SJCRH30 (cell line): ENCODE measurements around the gene TRERF1. TPM values are rescaled to one million over a fixed set of nuclear protein-coding genes. Genes with fewer than 3 reads are reported as not detected.

Source experiments
- DNase-seq, 2 experiments: peaks; one replicate each; pipeline ENCODE4 v3.0.0-alpha.2; 2015 to 2020
- H3K27ac ChIP-seq: fragments of 250-450 bp; sonication (Bioruptor Pico); 2 replicates; pipeline ENCODE4 v1.5.1; 2020; ENCODE audit warnings: mild to moderate bottlenecking, moderate library complexity
- H3K27me3 ChIP-seq: fragments of 250-450 bp; sonication (Bioruptor Pico); 2 replicates; pipeline ENCODE4 v1.5.1; 2020; ENCODE audit warnings: mild to moderate bottlenecking, moderate library complexity
- H3K36me3 ChIP-seq: fragments of 250-450 bp; sonication (Bioruptor Pico); 2 replicates; pipeline ENCODE4 v1.5.1; 2020; ENCODE audit warnings: mild to moderate bottlenecking, moderate library complexity
- H3K4me1 ChIP-seq: fragments of 250-450 bp; sonication (Bioruptor Pico); 2 replicates; pipeline ENCODE4 v1.5.1; 2020; ENCODE audit warnings: mild to moderate bottlenecking, moderate library complexity
- H3K4me3 ChIP-seq: fragments of 250-450 bp; sonication (Bioruptor Pico); 2 replicates; pipeline ENCODE4 v1.5.1; 2020; ENCODE audit warnings: mild to moderate bottlenecking, moderate library complexity
- H3K9me3 ChIP-seq: fragments of 250-450 bp; sonication (Bioruptor Pico); replicated peaks from 2 replicates; pipeline ENCODE4 v1.5.1; 2020; ENCODE audit warnings: mild to moderate bottlenecking, moderate library complexity
- total RNA-seq: library from RNA; depleted of rRNA; stranded (reverse); fragments of >200 nt; shearing (Covaris generic); gene quantifications from 2 replicates; pipeline ENCODE4 v1.2.3, GENCODE V29; 2014

TRERF1 gene
- total RNA-seq, 1 experiment from 2014 or later = 1.5 TPM

- no peak for DNase-seq
- no peaks in the 10 kb centered on the region for H3K36me3 ChIP-seq
- no peaks in the 10 kb centered on the region for H3K9me3 ChIP-seq
- H3K4me3 ChIP-seq = no peak overlapping the region
- no peaks in the 10 kb centered on the region for H3K27me3 ChIP-seq
- H3K27ac ChIP-seq = no peak overlapping the region
- no peaks in the 10 kb centered on the region for H3K4me1 ChIP-seq
Measured at GRCh38 chr6:42440778-42441696, 10.7 kb downstream of the TRERF1 start.

DNA sequence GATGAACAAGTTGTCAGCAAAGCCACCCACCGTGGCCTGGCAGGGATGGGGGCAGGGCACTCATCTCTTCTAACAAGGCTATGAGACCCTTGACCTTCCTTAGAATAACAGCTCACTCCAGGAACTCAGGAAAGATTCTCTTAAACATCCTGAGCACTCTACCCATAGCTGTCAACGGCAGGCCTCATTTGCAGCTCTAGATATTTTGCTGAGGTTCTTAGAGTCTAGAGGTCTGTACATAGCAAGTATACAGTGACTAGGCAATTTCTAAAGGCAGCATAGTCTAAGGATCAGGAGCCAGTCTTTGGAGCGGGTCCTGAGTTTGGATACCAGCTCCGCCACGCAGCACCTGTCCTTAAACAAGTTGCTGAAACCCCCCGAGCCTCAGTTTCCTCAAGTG is 11.7 kb downstream of the TRERF1 start:
- no peaks in the 10 kb centered on the region for H3K36me3 ChIP-seq
- no peaks in the 10 kb centered on the region for H3K27me3 ChIP-seq
- no peak overlapping the region for H3K4me3 ChIP-seq
- no peaks in the 10 kb centered on the region for H3K9me3 ChIP-seq
- H3K4me1 ChIP-seq = no peaks in the 10 kb centered on the region
- DNase-seq = no peak
- no peak overlapping the region for H3K27ac ChIP-seq

GRCh38 chr6:42436825-42437224 is 14.9 kb downstream of the TRERF1 start:
- DNase-seq = no peak

GRCh38 chr6:42434237-42434636 is 17.5 kb downstream of the TRERF1 start:
- Histone ChIP-seq H3K4me1 (no peaks in the 10 kb centered on the region), H3K9me3 (0 out of 2 replicates have a peak, but pooled peaks cover 2% of the 10 kb centered on the region), H3K4me3 (no peak overlapping the region), H3K36me3 (no peaks in the 10 kb centered on the region), H3K27me3 (no peaks in the 10 kb centered on the region), H3K27ac (no peak overlapping the region)
- no peak for DNase-seq

More at GRCh38 chr6:42436825-42437224, 14.9 kb downstream of the TRERF1 start:
- Histone ChIP-seq H3K36me3 (no peaks in the 10 kb centered on the region), H3K4me3 (no peak overlapping the region), H3K4me1 (no peaks in the 10 kb centered on the region), H3K27ac (no peak overlapping the region), H3K27me3 (no peaks in the 10 kb centered on the region), H3K9me3 (0 out of 2 replicates have a peak, but pooled peaks cover 2% of the 10 kb centered on the region)

GRCh38 chr6:42433409-42433808 is 18.3 kb downstream of the TRERF1 start:
- H3K4me1 ChIP-seq = no peaks in the 10 kb centered on the region
- H3K36me3 ChIP-seq = no peaks in the 10 kb centered on the region
- no peaks in the 10 kb centered on the region for H3K27me3 ChIP-seq
- no peak overlapping the region for H3K4me3 ChIP-seq
- DNase-seq = no peak
- H3K27ac ChIP-seq = no peak overlapping the region
- 0 out of 2 replicates have a peak, but pooled peaks cover 2% of the 10 kb centered on the region for H3K9me3 ChIP-seq

DNA sequence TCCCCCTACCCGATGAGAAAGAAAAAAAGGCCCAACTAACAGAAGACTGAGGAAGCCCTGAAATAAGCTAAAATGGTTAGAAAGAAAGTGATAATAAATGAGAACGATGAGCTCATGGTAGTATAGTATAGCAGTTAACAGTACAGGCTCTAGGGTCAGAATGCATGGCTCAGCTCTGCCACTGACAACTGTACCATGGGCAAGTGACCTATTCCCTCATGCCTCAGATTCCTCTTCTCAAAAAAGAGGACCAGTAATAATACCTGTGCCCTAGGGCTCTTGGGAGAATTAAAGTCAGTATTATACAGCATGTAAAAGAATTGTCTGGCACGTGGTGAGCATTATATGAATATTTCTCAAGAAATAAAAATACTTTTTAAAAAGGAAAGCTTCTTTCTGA is 19.8 kb downstream of the TRERF1 start:
- no peak for DNase-seq
- H3K4me3 ChIP-seq = no peak overlapping the region
- no peak overlapping the region for H3K27ac ChIP-seq
- no peaks in the 10 kb centered on the region for H3K36me3 ChIP-seq
- H3K4me1 ChIP-seq = no peaks in the 10 kb centered on the region
- H3K9me3 ChIP-seq = 0 out of 2 replicates have a peak, but pooled peaks cover 2% of the 10 kb centered on the region
- H3K27me3 ChIP-seq = no peaks in the 10 kb centered on the region

GRCh38 chr6:42431356-42431755 is 20.4 kb downstream of the TRERF1 start:
- Histone ChIP-seq H3K36me3 (no peaks in the 10 kb centered on the region), H3K4me1 (no peaks in the 10 kb centered on the region)
- no peak for DNase-seq

DNA sequence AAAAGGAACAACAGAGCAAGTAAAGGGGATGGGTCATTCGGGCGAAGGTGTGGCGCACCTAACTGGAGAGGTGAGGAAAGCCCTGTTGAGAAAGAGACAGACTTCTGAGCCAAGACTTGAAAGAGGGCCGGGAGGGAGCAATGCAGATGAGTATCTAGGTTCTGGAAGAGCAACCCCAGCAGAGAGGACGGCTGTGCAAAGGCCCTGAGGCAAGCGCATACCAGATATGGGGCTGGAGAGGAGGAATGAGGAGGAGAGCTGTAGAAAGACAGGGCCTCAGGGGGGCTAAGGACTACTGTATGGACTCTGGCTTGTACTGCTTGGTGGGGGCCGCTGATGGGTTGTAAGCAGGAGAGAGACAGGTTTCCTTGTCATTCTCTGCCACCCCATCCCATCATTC is 21.9 kb downstream of the TRERF1 start:
- Histone ChIP-seq H3K36me3 (no peaks in the 10 kb centered on the region), H3K4me3 (no peak overlapping the region), H3K9me3 (0 out of 2 replicates have a peak, but pooled peaks cover 2% of the 10 kb centered on the region), H3K27me3 (no peaks in the 10 kb centered on the region), H3K4me1 (no peaks in the 10 kb centered on the region), H3K27ac (no peak overlapping the region)
- no peak for DNase-seq

More at GRCh38 chr6:42431356-42431755, 20.4 kb downstream of the TRERF1 start:
- Histone ChIP-seq H3K4me3 (no peak overlapping the region), H3K27ac (no peak overlapping the region), H3K9me3 (0 out of 2 replicates have a peak, but pooled peaks cover 2% of the 10 kb centered on the region), H3K27me3 (no peaks in the 10 kb centered on the region)

- Histone ChIP-seq H3K36me3 (no peaks in the 10 kb centered on the region), H3K27ac (no peak overlapping the region), H3K4me3 (no peak overlapping the region), H3K9me3 (0 out of 2 replicates have a peak, but pooled peaks cover 2% of the 10 kb centered on the region), H3K4me1 (no peaks in the 10 kb centered on the region), H3K27me3 (no peaks in the 10 kb centered on the region)
- DNase-seq = no peak
Measured at GRCh38 chr6:42429042-42429585, 22.6 kb downstream of the TRERF1 start.

DNA sequence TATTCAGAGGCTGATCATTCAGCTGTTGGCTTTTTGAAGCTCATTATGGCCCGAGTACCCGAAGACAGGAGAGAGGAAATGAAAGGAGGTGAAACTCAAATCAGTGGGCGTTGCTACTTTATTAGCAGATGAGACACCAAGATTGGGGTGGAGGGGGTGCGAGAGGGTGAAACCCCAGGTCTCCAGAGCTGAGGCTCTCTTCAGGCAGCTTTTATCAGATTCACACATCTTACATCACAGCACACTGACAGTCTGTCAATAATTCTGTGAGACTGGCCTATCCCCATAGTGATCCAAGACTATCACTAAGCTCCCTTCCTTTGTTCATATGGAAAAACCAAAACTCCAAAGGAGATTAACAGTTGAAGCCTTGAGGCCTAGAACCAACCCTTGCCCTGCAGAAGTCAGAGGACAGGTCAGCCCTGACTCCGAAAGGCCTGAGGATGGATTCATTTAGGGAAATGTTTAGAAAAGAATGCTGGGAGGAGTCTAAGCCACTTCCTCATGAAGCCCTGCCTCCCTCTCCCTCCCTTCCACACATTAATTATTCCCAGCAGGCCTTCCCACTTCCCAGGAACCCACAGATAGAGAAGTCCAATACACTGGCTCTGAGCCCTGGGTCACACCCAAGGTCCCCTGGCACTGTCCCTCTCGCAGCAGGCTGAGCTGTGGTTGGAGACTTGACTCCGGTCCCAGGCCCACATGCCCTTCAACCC is 23.2 kb downstream of the TRERF1 start:
- DNase-seq = no peak
- H3K27me3 ChIP-seq = no peaks in the 10 kb centered on the region
- H3K4me3 ChIP-seq = no peak overlapping the region
- H3K4me1 ChIP-seq = no peaks in the 10 kb centered on the region
- H3K27ac ChIP-seq = no peak overlapping the region
- H3K36me3 ChIP-seq = no peaks in the 10 kb centered on the region
- H3K9me3 ChIP-seq = no peaks in the 10 kb centered on the region

- H3K4me3 ChIP-seq = no peak overlapping the region
- H3K36me3 ChIP-seq = no peaks in the 10 kb centered on the region
- H3K27ac ChIP-seq = no peak overlapping the region
- H3K9me3 ChIP-seq = no peaks in the 10 kb centered on the region
- no peaks in the 10 kb centered on the region for H3K4me1 ChIP-seq
- no peaks in the 10 kb centered on the region for H3K27me3 ChIP-seq
- DNase-seq = no peak
Measured at GRCh38 chr6:42427871-42428270, 23.9 kb downstream of the TRERF1 start.

GRCh38 chr6:42426191-42426590 is 25.5 kb downstream of the TRERF1 start:
- no peak for DNase-seq
- H3K27ac ChIP-seq = no peak overlapping the region

GRCh38 chr6:42424906-42425474 is 26.7 kb downstream of the TRERF1 start:
- no peaks in the 10 kb centered on the region for H3K4me1 ChIP-seq
- H3K27ac ChIP-seq = no peak overlapping the region
- H3K4me3 ChIP-seq = no peak overlapping the region
- H3K9me3 ChIP-seq = no peaks in the 10 kb centered on the region
- no peak for DNase-seq
- H3K36me3 ChIP-seq = no peaks in the 10 kb centered on the region
- H3K27me3 ChIP-seq = no peaks in the 10 kb centered on the region

More at GRCh38 chr6:42426191-42426590, 25.5 kb downstream of the TRERF1 start:
- Histone ChIP-seq H3K9me3 (no peaks in the 10 kb centered on the region), H3K4me3 (no peak overlapping the region), H3K27me3 (no peaks in the 10 kb centered on the region), H3K36me3 (no peaks in the 10 kb centered on the region), H3K4me1 (no peaks in the 10 kb centered on the region)

DNA sequence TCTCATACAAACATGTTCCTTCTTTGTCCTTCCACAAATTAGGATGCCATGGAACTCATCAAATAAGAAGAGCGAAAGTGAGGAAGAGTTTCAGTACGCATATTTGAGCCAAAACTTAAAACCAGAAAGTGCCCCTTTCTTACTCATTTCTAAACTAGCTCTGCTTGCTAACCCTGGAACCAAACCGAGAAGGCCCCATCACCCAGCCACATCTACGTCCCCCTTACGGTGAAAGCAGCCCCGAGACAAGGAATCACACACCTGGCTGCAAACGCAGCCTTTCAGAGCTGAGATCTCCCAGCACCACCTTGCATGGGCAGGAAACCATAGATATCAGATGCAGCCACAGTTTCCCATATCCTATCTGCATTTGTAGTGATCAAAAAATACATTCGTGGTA is 28.5 kb downstream of the TRERF1 start:
- H3K27me3 ChIP-seq = no peaks in the 10 kb centered on the region
- H3K4me1 ChIP-seq = no peaks in the 10 kb centered on the region
- H3K9me3 ChIP-seq = no peaks in the 10 kb centered on the region
- H3K36me3 ChIP-seq = no peaks in the 10 kb centered on the region
- no peak overlapping the region for H3K27ac ChIP-seq
- H3K4me3 ChIP-seq = no peak overlapping the region
- DNase-seq = no peak
